ENCODE results near the gene NELFE.

The NELFE gene

GRCh38 chr6:31906122-31906521 lies 52.6 kb downstream of the NELFE start:
- no peak overlapping the region for H3K4me3 ChIP-seq (replicated peaks; ENCODE audit: low read depth, low read length)
- DNase-seq (ENCODE audit: low read depth), result no peak
- TF ChIP-seq CTCF (IDR thresholded peaks at IDR 0.05; ENCODE audit: low read length, missing control alignments), result no peak

GRCh38 chr6:31905041-31905440 lies 53.7 kb downstream of the NELFE start:
- no peak for DNase-seq (ENCODE audit: low read depth)
- no peak for TF ChIP-seq CTCF (IDR thresholded peaks at IDR 0.05; ENCODE audit: low read length, missing control alignments)
- no peak overlapping the region for H3K4me3 ChIP-seq (replicated peaks; ENCODE audit: low read depth, low read length)

GRCh38 chr6:31903957-31904356 lies 54.8 kb downstream of the NELFE start:
- peak; percentile 48 for DNase-seq (ENCODE audit: low read depth)

More at GRCh38 chr6:31903957-31904356, 54.8 kb downstream of the NELFE start:
- no peak for TF ChIP-seq CTCF (IDR thresholded peaks at IDR 0.05; ENCODE audit: low read length, missing control alignments)
- no peak overlapping the region for H3K4me3 ChIP-seq (replicated peaks; ENCODE audit: low read depth, low read length)

Measured in fibroblast of pulmonary artery (primary cell).